ENCODE data around the gene HOXA5.

HOXA5 gene

GRCh38 chr7:27097686-27098577 is 45.5 kb downstream of the HOXA5 start (continued):
- TF ChIP-seq PATZ1 (tag by site-specific recombination; IDR thresholded peaks at IDR 0.05): no peak
- no peak for TF ChIP-seq ZNF341 (tag by site-specific recombination; IDR thresholded peaks at IDR 0.05; ENCODE audit: low read depth)
- TF ChIP-seq ZNF324 (tag by site-specific recombination; IDR thresholded peaks at IDR 0.05): no peak
- TF ChIP-seq ZNF555 (tag by site-specific recombination; conservative IDR thresholded peaks at IDR 0.05): no peak
- no peak for TF ChIP-seq TRIM28 (IDR thresholded peaks at IDR 0.05; ENCODE audit: borderline replicate concordance, low read length)
- no peak for TF ChIP-seq KLF1 (tag by site-specific recombination; IDR thresholded peaks at IDR 0.05)
- no peak for TF ChIP-seq ZNF658 (tag by site-specific recombination; IDR thresholded peaks at IDR 0.05)
- TF ChIP-seq GLIS2 (tag by site-specific recombination; IDR thresholded peaks at IDR 0.05): peak; percentile 70; the same call in 1 of the 2 replicates
- TF ChIP-seq HOXC10 (CRISPR knock-in tag; IDR thresholded peaks at IDR 0.05): no peak
- TF ChIP-seq OSR2 (tag by site-specific recombination; IDR thresholded peaks at IDR 0.05): peak; percentile 64
- no peak for TF ChIP-seq ZBTB49 (tag by site-specific recombination; IDR thresholded peaks at IDR 0.05; ENCODE audit: low read depth)
- TF ChIP-seq ZNF155 (tag by site-specific recombination; IDR thresholded peaks at IDR 0.05): no peak
- no peak for TF ChIP-seq ZNF629 (tag by site-specific recombination; IDR thresholded peaks at IDR 0.05)
- TF ChIP-seq ZNF148 (tag by site-specific recombination; IDR thresholded peaks at IDR 0.05; ENCODE audit: borderline replicate concordance): no peak
- no peak for TF ChIP-seq ZNF830 (tag by site-specific recombination; IDR thresholded peaks at IDR 0.05; ENCODE audit: low read depth)
- peak; percentile 42; the same call in 1 of the 2 replicates for TF ChIP-seq IKZF3 (tag by site-specific recombination; IDR thresholded peaks at IDR 0.05)
- TF ChIP-seq REST (tag by site-specific recombination; IDR thresholded peaks at IDR 0.05): no peak
- TF ChIP-seq ZNF174 (tag by site-specific recombination; IDR thresholded peaks at IDR 0.05): no peak
- peak; percentile 59; the same call in 1 of the 2 replicates for TF ChIP-seq ZFP37 (tag by site-specific recombination; IDR thresholded peaks at IDR 0.05)
- no peak for TF ChIP-seq ZNF2 (tag by site-specific recombination; IDR thresholded peaks at IDR 0.05)
- TF ChIP-seq BCL11B (tag by site-specific recombination; IDR thresholded peaks at IDR 0.05; ENCODE audit: low read depth): no peak
- no peak for TF ChIP-seq YY1 (tag by site-specific recombination; IDR thresholded peaks at IDR 0.05)
- no peak for TF ChIP-seq ZNF157 (tag by site-specific recombination; IDR thresholded peaks at IDR 0.05)
- TF ChIP-seq ZNF549 (tag by site-specific recombination; IDR thresholded peaks at IDR 0.05): no peak
- no peak for TF ChIP-seq ZNF645 (tag by site-specific recombination; IDR thresholded peaks at IDR 0.05)
- no peak for TF ChIP-seq ZNF274 (IDR thresholded peaks at IDR 0.05; ENCODE audit: low read length)
- no peak for TF ChIP-seq ZNF274 (tag by site-specific recombination; IDR thresholded peaks at IDR 0.05; ENCODE audit: borderline replicate concordance)
